ENCODE data around the gene CREB3L2. TPM values are rescaled to one million over a fixed set of nuclear protein-coding genes. Genes with fewer than 3 reads are reported as not detected.

The CREB3L2 gene
- polyA plus RNA-seq, 1 experiment, result 57.8 TPM

GRCh38 chr7:137862358-137862757, 139.5 kb downstream of the CREB3L2 start:
- no peak overlapping the region for H3K27ac ChIP-seq (ENCODE audit: low read depth, low read length)
- H3K4me3 ChIP-seq (ENCODE audit: low read depth, low read length), result no peak overlapping the region
- H3K9me3 ChIP-seq (ENCODE audit: control insufficient read depth, insufficient read depth, low read length), result no peaks in the 10 kb centered on the region
- ChIA-PET CTCF (interaction anchor here (0.7 to 1.5 kb wide), 3 partner anchors 8 to 206 kb away, joined by 3 to 7 read pairs (median 3); no protein-coding TSS in a partner anchor), POLR2A (interaction anchor here (0.6 kb wide), 1 partner anchor 52 kb away, joined by 5 read pairs; no protein-coding TSS in a partner anchor)
- H3K27me3 ChIP-seq (ENCODE audit: control insufficient read depth, insufficient read depth, low read length), result no peaks in the 10 kb centered on the region
- TF ChIP-seq, protein P1, sequence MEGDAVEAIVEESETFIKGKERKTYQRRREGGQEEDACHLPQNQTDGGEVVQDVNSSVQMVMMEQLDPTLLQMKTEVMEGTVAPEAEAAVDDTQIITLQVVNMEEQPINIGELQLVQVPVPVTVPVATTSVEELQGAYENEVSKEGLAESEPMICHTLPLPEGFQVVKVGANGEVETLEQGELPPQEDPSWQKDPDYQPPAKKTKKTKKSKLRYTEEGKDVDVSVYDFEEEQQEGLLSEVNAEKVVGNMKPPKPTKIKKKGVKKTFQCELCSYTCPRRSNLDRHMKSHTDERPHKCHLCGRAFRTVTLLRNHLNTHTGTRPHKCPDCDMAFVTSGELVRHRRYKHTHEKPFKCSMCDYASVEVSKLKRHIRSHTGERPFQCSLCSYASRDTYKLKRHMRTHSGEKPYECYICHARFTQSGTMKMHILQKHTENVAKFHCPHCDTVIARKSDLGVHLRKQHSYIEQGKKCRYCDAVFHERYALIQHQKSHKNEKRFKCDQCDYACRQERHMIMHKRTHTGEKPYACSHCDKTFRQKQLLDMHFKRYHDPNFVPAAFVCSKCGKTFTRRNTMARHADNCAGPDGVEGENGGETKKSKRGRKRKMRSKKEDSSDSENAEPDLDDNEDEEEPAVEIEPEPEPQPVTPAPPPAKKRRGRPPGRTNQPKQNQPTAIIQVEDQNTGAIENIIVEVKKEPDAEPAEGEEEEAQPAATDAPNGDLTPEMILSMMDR (IDR thresholded peaks at IDR 0.05; ENCODE audit: low read depth, low read length), result no peak
- DNase-seq (ENCODE audit: low read depth, low spot score), result no peak

- POLR2A ChIA-PET, result no interaction called here
Measured at GRCh38 chr7:137860542-137860941, 141.3 kb downstream of the CREB3L2 start.

DNA sequence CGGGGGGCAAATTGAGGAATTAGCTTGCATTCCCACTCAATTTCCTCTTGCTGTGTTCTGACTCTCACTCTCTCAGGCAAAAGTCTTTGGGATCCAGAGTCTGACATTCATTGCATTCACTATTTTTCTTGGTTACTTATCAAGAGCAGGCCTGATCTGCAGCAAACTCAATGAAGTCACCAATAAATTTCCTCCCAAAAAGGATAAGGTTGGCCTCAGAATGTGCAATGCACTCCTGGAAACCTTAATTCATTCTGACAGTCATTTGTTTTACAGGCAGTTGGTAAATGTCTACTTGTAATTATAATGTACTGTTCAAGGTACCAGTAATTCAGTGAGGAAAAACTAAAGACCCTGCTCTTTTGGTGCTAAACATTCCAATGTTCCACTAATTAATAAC, 148.8 kb downstream of the CREB3L2 start:
- no peak for DNase-seq (ENCODE audit: low read depth, low spot score)
- ChIA-PET CTCF (interaction anchor here (0.7 kb wide), 1 partner anchor 197 kb away, joined by 4 read pairs; no protein-coding TSS in a partner anchor), POLR2A (no interaction called here)
- H3K4me3 ChIP-seq (ENCODE audit: low read depth, low read length), result no peak overlapping the region
- no peaks in the 10 kb centered on the region for H3K27me3 ChIP-seq (ENCODE audit: control insufficient read depth, insufficient read depth, low read length)
- no peak overlapping the region for H3K27ac ChIP-seq (ENCODE audit: low read depth, low read length)
- H3K9me3 ChIP-seq (ENCODE audit: control insufficient read depth, insufficient read depth, low read length), result no peaks in the 10 kb centered on the region
- TF ChIP-seq, protein P1 (IDR thresholded peaks at IDR 0.05; ENCODE audit: low read depth, low read length), result no peak

More at GRCh38 chr7:137860542-137860941, 141.3 kb downstream of the CREB3L2 start:
- Histone ChIP-seq H3K4me3 (ENCODE audit: low read depth, low read length) (no peak overlapping the region), H3K27me3 (ENCODE audit: control insufficient read depth, insufficient read depth, low read length) (no peaks in the 10 kb centered on the region), H3K27ac (ENCODE audit: low read depth, low read length) (no peak overlapping the region), H3K9me3 (ENCODE audit: control insufficient read depth, insufficient read depth, low read length) (no peaks in the 10 kb centered on the region)
- CTCF ChIA-PET, result no interaction called here
- TF ChIP-seq, protein P1 (IDR thresholded peaks at IDR 0.05; ENCODE audit: low read depth, low read length), result no peak
- DNase-seq (ENCODE audit: low read depth, low spot score), result no peak

DNA sequence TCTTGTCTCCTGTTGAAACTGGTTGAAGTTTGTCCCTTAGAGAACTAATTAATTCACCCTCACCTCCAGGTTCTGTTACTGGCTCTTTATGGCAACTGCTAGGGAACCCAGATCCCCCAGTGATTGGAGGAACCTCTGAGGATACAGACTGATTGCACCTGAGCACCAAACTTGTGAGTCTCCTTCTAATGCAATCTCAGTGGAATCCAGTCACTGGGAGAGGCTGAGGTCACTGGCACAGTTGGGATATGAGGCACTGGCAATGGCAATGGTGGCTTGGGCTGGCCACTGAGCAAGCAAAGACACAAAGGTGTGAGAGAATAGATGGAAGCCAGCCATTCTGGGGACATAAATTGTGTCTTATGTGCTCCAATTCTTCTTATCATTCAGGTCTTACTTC, 149.8 kb downstream of the CREB3L2 start:
- no peaks in the 10 kb centered on the region; the same call in 1 of the 2 replicates for H3K9me3 ChIP-seq (ENCODE audit: control insufficient read depth, insufficient read depth, low read length)
- POLR2A ChIA-PET, result no interaction called here
- H3K27me3 ChIP-seq (ENCODE audit: control insufficient read depth, insufficient read depth, low read length), result no peaks in the 10 kb centered on the region
- TF ChIP-seq, protein P1 (IDR thresholded peaks at IDR 0.05; ENCODE audit: low read depth, low read length), result no peak
- no peak overlapping the region for H3K4me3 ChIP-seq (ENCODE audit: low read depth, low read length)
- no peak overlapping the region for H3K27ac ChIP-seq (ENCODE audit: low read depth, low read length)
- CTCF ChIA-PET, result interaction anchor here (0.7 kb wide), 1 partner anchor 196 kb away, joined by 4 read pairs; no protein-coding TSS in a partner anchor
- no peak for DNase-seq (ENCODE audit: low read depth, low spot score)

GRCh38 chr7:137850972-137851945, 150.6 kb downstream of the CREB3L2 start:
- DNase-seq (ENCODE audit: low read depth, low spot score), result no peak
- H3K27ac ChIP-seq (ENCODE audit: low read depth, low read length), result no peak overlapping the region
- CTCF ChIA-PET, result interaction anchor here (0.8 to 1.7 kb wide), 4 partner anchors 52 to 1224 kb away, joined by 3 to 16 read pairs (median 4); no protein-coding TSS in a partner anchor

More at GRCh38 chr7:137850972-137851945, 150.6 kb downstream of the CREB3L2 start:
- Histone ChIP-seq H3K9me3 (ENCODE audit: control insufficient read depth, insufficient read depth, low read length) (no peaks in the 10 kb centered on the region; the same call in 1 of the 2 replicates), H3K27me3 (ENCODE audit: control insufficient read depth, insufficient read depth, low read length) (no peaks in the 10 kb centered on the region), H3K4me3 (ENCODE audit: low read depth, low read length) (no peak overlapping the region)
- POLR2A ChIA-PET, result no interaction called here
- TF ChIP-seq, protein P1 (IDR thresholded peaks at IDR 0.05; ENCODE audit: low read depth, low read length), result no peak

Data from AG04450 (cell line).